Keratinocyte (primary cell): ENCODE data around the gene LYPD6B. TPM values are rescaled to one million over a fixed set of nuclear protein-coding genes. Genes with fewer than 3 reads are reported as not detected.

Experiments used
- DNase-seq: peaks from one replicate; pipeline ENCODE4 v3.0.0-alpha.2; 2011; ENCODE audit warnings: low read depth, missing footprints, low spot score
- FAIRE-seq: peaks from 2 replicates; lab custom pipeline; 2011; peaks lifted over from hg19 to GRCh38; lab: Jason Lieb, UNC
- H2AFZ ChIP-seq: 2 replicates; pipeline ENCODE4 v1.6.0; 2012; ENCODE audit warnings: low read length, control low read depth, inconsistent platforms; ENCODE audit not compliant: control insufficient read depth
- H3K27ac ChIP-seq: 2 replicates; pipeline ENCODE4 v1.5.1; 2011; ENCODE audit warnings: low read length; ENCODE audit not compliant: control insufficient read depth, insufficient read depth
- H3K27me3 ChIP-seq: 3 replicates; pipeline ENCODE4 v1.6.0; 2011; ENCODE audit warnings: low read length; ENCODE audit not compliant: control insufficient read depth, insufficient read depth; ENCODE audit errors: extremely low read depth
- H3K36me3 ChIP-seq, 2 experiments: 2 replicates in 1 of 2; 3 replicates in 1 of 2; pipeline ENCODE4 v1.5.1; 2011; ENCODE audit warnings: low read length in 2 of 2, mild to moderate bottlenecking in 1 of 2; ENCODE audit not compliant: control insufficient read depth in 2 of 2, insufficient read depth in 2 of 2; ENCODE audit errors: extremely low read depth in 1 of 2
- H3K4me1 ChIP-seq: 3 replicates; pipeline ENCODE4 v1.5.1; 2011; ENCODE audit warnings: low read length; ENCODE audit not compliant: control insufficient read depth, insufficient read depth; ENCODE audit errors: extremely low read depth
- H3K4me2 ChIP-seq: 3 replicates; pipeline ENCODE4 v1.6.0; 2011; ENCODE audit warnings: low read depth, low read length; ENCODE audit not compliant: control insufficient read depth, insufficient read depth; ENCODE audit errors: extremely low read depth
- H3K4me3 ChIP-seq, 3 experiments: fragments of 200-600 bp in 1 of 3; sonication (generic) in 1 of 3; 2 replicates in 2 of 3; 3 replicates in 1 of 3; pipeline ENCODE4 v1.5.1; 2011 to 2016; ENCODE audit warnings: low read length in 3 of 3, mild to moderate bottlenecking in 3 of 3, control low read depth in 2 of 3, inconsistent platforms in 1 of 3, low read depth in 1 of 3, mixed read lengths in 1 of 3, mixed run types in 1 of 3, moderate library complexity in 1 of 3; ENCODE audit not compliant: control insufficient read depth in 2 of 3, insufficient read depth in 2 of 3; ENCODE audit errors: extremely low read depth in 1 of 3
- H3K79me2 ChIP-seq: 2 replicates; pipeline ENCODE4 v1.6.0; 2012; ENCODE audit warnings: low read length; ENCODE audit not compliant: control insufficient read depth, insufficient read depth
- H3K9ac ChIP-seq: 3 replicates; pipeline ENCODE4 v1.6.0; 2011; ENCODE audit warnings: low read length; ENCODE audit not compliant: control insufficient read depth, insufficient read depth; ENCODE audit errors: extremely low read depth
- H3K9me1 ChIP-seq: 3 replicates; pipeline ENCODE4 v1.6.0; 2011; ENCODE audit warnings: low read length; ENCODE audit not compliant: control insufficient read depth, insufficient read depth; ENCODE audit errors: extremely low read depth
- H3K9me3 ChIP-seq: 2 replicates; pipeline ENCODE4 v1.5.1; 2012; ENCODE audit warnings: low read depth, low read length; ENCODE audit not compliant: control insufficient read depth
- H4K20me1 ChIP-seq: 3 replicates; pipeline ENCODE4 v1.6.0; 2011; ENCODE audit warnings: low read length; ENCODE audit not compliant: control insufficient read depth, insufficient read depth; ENCODE audit errors: extremely low read depth
- CTCF ChIP-seq, 3 experiments: IDR thresholded peaks in 1 of 3; conservative IDR thresholded peaks in 1 of 3; optimal IDR thresholded peaks in 1 of 3; 2 replicates in 2 of 3; 3 replicates in 1 of 3; pipeline versions ENCODE3 to v1.5.1; 2011; ENCODE audit warnings: low read length in 3 of 3, mild to moderate bottlenecking in 3 of 3, moderate library complexity in 2 of 3, control low read depth in 1 of 3, inconsistent platforms in 1 of 3; ENCODE audit not compliant: insufficient read depth in 2 of 3; ENCODE audit errors: extremely low read depth in 1 of 3
- EZH2 ChIP-seq: IDR thresholded peaks from one replicate; pipeline ENCODE4 v1.6.1; 2012; ENCODE audit warnings: inconsistent platforms, mild to moderate bottlenecking, low read length, moderate library complexity
- dilution Hi-C: fragments of 300-500 bp; cut with MboI; formaldehyde crosslinking; loops from one replicate; pipeline ENCODE4 v1.7.0; 2020; ENCODE audit warnings: low sequenced_read_pairs; ENCODE audit not compliant: extremely low pct_ligation_motif_present
- polyA plus RNA-seq, 5 experiments: library from polyadenylated mRNA; depleted of rRNA in 3 of 5; stranded (reverse) in 3 of 5; stranded (forward) in 1 of 5; unstranded in 1 of 5; fragments of >200 nt; gene quantifications; 1 replicate in 1 of 5; 2 replicates in 3 of 5; 3 replicates in 1 of 5; pipeline versions ENCODE4 v1.2.1 to v1.2.3, GENCODE V29; 2011 to 2012; ENCODE audit warnings: missing spikeins in 2 of 5, low read depth in 1 of 5, low replicate concordance in 1 of 5

LYPD6B gene
- polyA plus RNA-seq, 1 donor (not counting 4 experiments of a cell fraction or from before 2014, with no cell fraction given) = 24.7 TPM

- H3K27ac ChIP-seq = no peak overlapping the region
- peak; percentile 16 to 56 (median 37) for TF ChIP-seq CTCF (optimal IDR thresholded peaks at IDR 0.05 in 1 of 3, IDR thresholded peaks at IDR 0.05 in 1 of 3, conservative IDR thresholded peaks at IDR 0.05 in 1 of 3; ENCODE audit: extremely low read depth in 1 of 3, insufficient read depth in 2 of 3, low read length in 3 of 3)
- no peak for TF ChIP-seq EZH2
- no peaks in the 10 kb centered on the region for H3K9me1 ChIP-seq
- FAIRE-seq (no peak), DNase-seq (no peak)
- no peak overlapping the region for H2AFZ ChIP-seq
- no peak overlapping the region for H3K4me3 ChIP-seq
- H3K9ac ChIP-seq = no peak overlapping the region
- H3K36me3 ChIP-seq = no peaks in the 10 kb centered on the region
- H3K4me1 ChIP-seq = no peaks in the 10 kb centered on the region
- no peaks in the 10 kb centered on the region for H3K79me2 ChIP-seq
- H4K20me1 ChIP-seq = no peaks in the 10 kb centered on the region
- peaks cover 2% of the 10 kb centered on the region for H3K27me3 ChIP-seq
- dilution Hi-C loops = no loop called here
- no peaks in the 10 kb centered on the region for H3K9me3 ChIP-seq
- H3K4me2 ChIP-seq = no peak overlapping the region
These were observed 220.0 kb downstream of the LYPD6B start for GRCh38 chr2:149258531-149258930.

GRCh38 chr2:149259136-149259535 is 220.6 kb downstream of the LYPD6B start:
- H3K4me3 ChIP-seq = no peak overlapping the region
- no peaks in the 10 kb centered on the region for H3K36me3 ChIP-seq
- H4K20me1 ChIP-seq = no peaks in the 10 kb centered on the region
- H3K9me1 ChIP-seq = no peaks in the 10 kb centered on the region
- dilution Hi-C loops = no loop called here
- DNase-seq (no peak), FAIRE-seq (no peak)
- H3K4me2 ChIP-seq = no peak overlapping the region
- peaks cover 2% of the 10 kb centered on the region for H3K27me3 ChIP-seq
- H3K9ac ChIP-seq = no peak overlapping the region
- no peak overlapping the region for H2AFZ ChIP-seq
- H3K9me3 ChIP-seq = no peaks in the 10 kb centered on the region
- no peak overlapping the region for H3K27ac ChIP-seq
- H3K79me2 ChIP-seq = no peaks in the 10 kb centered on the region
- no peaks in the 10 kb centered on the region for H3K4me1 ChIP-seq
- no peak for TF ChIP-seq EZH2
- TF ChIP-seq CTCF (optimal IDR thresholded peaks at IDR 0.05 in 1 of 3, IDR thresholded peaks at IDR 0.05 in 1 of 3, conservative IDR thresholded peaks at IDR 0.05 in 1 of 3; ENCODE audit: extremely low read depth in 1 of 3, insufficient read depth in 2 of 3, low read length in 3 of 3) = no peak
